WI38 (cell line): ENCODE measurements around the gene LARP4B.
"Not testable (repeated sequence)": the region's sequence is repeated elsewhere in the genome, so short reads cannot be mapped to it uniquely, and the experiment has no call there.

ENCODE experiments used
- H3K4me3 ChIP-seq: 2 replicates; pipeline ENCODE4 v1.5.1; 2011; ENCODE audit warnings: low read depth, mild to moderate bottlenecking, control low read depth, low read length
- CTCF ChIP-seq: IDR thresholded peaks from 2 replicates; pipeline ENCODE4 v1.5.1; 2012; ENCODE audit warnings: low read depth, mild to moderate bottlenecking, control low read depth, low read length

Gene LARP4B

GRCh38 chr10:934746-935406 lies 3.4 kb upstream of the LARP4B start:
- TF ChIP-seq CTCF: no peak
- no peak overlapping the region for H3K4me3 ChIP-seq

DNA sequence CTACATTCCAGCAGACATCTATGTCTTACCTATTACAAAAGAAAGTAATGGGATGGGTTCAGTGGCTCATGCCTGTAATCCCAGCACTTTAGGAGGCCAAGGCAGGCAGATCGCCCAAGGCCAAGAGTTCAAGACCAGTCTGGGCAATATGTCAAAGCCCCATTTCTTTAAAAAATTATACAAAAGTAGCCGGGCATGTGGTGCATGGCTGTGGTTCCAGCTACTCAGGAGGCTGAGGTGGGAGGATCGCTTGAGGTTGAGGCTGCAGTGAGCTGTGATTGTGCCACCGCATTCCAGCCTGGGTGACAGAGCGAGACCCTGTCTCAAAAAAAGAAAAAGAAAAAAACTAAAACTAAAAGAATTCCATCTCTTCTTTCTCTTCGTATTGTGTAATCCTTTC lies 2.7 kb upstream of the LARP4B start:
- H3K4me3 ChIP-seq: not testable (repeated sequence)

GRCh38 chr10:932589-932988 lies 1.1 kb upstream of the LARP4B start:
- TF ChIP-seq CTCF: no peak
- no peak overlapping the region for H3K4me3 ChIP-seq

DNA sequence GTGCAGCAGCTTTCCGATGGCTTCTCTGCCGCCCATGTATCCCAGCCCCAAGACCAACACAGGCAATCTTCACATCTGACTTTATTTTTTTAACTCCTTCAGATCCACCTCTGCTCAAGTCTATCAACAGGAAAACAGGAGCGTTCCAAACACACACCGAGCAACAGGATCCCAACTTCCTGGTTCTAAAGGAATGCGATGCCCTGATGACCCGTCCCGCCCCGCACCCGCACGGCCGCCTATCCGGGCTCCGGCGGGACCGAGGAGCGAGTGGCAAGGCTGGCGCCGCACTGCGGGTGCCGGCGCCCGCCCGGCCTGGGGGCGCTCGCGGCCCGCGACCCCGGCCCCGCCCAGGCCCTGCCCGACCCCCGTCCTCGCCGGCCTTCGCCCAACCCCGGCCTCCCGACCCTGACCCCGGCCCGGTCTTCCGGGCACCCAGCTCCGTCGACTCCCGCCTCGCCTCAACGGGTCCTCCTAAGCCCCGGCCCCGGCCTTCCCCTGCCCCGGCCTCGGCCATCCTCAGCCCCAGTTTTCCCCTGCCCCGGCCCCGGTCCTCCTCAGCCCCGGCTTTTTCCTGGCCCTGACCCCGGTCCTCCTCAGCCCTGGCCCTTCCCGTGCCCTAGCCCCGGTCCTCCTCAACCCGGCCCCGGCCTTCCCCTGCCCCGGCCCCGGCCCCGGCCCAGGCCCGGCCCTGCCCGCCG lies 730 bp downstream of the LARP4B start:
- no peak for TF ChIP-seq CTCF
- H3K4me3 ChIP-seq: peak overlapping the region; percentile 80

DNA sequence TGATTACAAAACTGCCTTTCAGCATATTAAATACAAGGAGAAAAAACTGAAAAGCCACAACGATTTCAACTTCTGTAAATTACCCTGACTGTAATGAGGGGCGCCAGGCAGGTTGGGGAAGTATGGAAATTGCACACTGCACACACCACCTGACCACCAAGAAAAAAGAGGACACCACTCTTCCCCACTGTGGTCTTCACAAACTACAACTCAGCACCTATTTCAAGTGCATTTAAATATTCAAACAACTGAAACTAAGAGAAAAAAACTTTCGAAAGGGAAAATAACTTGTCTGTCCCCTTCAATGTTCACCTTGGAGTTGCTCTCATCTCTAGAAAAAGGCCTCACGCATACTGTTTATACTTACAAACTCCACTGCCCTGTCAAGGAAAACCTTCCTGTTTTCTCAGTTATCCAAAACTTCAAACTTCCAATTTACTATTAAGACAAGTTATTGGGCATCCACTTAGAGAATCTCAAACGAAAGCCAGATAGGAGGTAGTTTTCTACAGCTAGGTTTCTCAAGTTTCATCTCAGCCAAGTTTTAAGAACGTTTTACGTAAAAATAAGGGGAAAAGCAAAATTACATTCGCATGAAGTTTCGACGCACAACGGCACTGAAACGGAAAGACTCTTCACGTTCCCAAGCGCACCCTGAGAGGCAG lies 1.4 kb downstream of the LARP4B start:
- TF ChIP-seq CTCF: no peak
- H3K4me3 ChIP-seq: peak overlapping the region; percentile 80

DNA sequence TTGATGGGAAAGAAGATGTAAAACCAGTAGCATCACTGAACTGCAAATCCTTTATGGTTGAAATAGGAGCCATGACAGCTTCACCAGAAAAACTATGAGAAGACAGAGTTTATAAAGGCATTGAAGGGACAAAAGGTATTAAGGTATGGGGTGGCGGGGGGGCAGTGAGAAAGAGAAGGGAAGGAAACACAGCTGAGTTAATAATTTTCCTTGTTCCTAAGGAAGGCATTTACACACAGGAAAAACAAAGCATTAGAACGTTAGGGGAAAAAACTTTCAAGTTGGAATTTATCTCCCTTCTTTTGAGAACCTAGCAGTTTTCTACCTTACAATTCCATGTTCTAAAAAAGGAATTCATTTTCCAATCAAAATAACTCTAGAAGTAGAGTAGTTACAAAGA lies 4.4 kb downstream of the LARP4B start:
- no peak overlapping the region for H3K4me3 ChIP-seq
- TF ChIP-seq CTCF: no peak

DNA sequence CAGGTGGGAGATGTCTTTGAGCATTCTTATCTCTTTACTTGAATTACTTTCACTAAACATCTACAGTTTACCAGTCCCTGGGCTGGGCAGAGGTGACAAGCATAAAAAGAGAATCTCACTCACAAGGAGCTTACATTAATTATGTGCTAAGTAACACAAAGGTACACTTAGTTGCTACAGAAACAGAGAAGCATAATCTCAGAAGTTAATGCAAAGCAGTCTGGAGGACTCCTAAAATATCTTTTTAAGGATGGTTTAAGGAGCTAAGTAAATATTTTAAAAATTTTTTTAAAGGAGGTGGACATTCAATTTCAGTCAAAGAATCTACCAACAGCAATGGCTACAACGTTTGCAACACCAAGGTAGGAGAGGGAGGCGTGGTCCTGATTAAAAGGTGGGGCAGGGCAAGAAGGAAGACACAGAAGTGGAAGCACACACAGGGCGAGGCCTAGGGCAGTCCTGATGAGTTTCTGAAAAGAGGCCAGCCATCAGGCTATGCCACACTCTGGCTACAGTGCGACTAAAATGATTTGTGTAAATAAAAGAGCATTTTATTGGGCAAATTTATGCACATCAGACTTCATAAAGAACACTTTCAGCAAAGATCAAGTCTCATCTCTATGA lies 5.3 kb downstream of the LARP4B start:
- H3K4me3 ChIP-seq: no peak overlapping the region
- TF ChIP-seq CTCF: no peak
